ENCODE measurements around the gene ICE2. TPM values are rescaled to one million over a fixed set of nuclear protein-coding genes. Genes with fewer than 3 reads are reported as not detected.

ICE2 gene
- total RNA-seq, 1 donor from 2014 or later: 22.9 TPM

DNA sequence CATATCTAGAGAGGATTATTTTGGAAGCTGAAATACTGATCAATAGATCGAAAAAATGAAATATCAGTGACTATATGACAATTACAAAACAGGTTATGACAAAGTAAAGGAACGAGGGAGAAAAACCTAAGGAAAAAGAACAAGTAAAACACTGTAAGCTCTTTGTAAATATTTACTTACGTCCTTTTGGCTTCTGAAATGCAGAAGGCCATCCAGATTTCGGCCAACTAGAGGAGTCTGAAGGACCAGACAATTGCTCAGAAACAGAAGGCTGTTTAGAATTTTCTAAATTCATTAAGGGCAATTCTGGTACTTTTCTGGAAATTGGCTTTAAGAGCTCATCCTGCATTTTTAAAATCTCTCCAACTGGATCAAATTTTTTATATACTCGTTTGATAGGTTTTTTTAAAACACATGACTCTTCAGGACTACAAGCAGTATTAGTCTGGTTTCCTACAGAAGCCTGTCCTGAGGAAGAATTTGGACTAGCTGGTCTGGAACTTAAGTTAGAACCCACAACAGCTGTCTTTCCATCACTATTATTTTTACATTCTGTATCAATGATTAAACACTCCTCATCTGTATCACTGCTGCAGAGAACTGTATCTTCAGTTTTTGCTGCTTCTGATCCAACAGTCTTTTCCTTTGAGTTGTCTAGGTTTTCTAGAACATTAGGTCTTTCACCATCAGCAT is 30.1 kb downstream of the ICE2 start:
- Histone ChIP-seq H3K27ac (replicated peaks) (no peak overlapping the region), H3K36me3 (peaks cover 56% of the 10 kb centered on the region), H3K9me3 (replicated peaks) (no peaks in the 10 kb centered on the region), H3K4me1 (no peaks in the 10 kb centered on the region), H3K4me3 (no peak overlapping the region), H3K27me3 (ENCODE audit: low read depth) (no peaks in the 10 kb centered on the region)
- TF ChIP-seq, protein P1, sequence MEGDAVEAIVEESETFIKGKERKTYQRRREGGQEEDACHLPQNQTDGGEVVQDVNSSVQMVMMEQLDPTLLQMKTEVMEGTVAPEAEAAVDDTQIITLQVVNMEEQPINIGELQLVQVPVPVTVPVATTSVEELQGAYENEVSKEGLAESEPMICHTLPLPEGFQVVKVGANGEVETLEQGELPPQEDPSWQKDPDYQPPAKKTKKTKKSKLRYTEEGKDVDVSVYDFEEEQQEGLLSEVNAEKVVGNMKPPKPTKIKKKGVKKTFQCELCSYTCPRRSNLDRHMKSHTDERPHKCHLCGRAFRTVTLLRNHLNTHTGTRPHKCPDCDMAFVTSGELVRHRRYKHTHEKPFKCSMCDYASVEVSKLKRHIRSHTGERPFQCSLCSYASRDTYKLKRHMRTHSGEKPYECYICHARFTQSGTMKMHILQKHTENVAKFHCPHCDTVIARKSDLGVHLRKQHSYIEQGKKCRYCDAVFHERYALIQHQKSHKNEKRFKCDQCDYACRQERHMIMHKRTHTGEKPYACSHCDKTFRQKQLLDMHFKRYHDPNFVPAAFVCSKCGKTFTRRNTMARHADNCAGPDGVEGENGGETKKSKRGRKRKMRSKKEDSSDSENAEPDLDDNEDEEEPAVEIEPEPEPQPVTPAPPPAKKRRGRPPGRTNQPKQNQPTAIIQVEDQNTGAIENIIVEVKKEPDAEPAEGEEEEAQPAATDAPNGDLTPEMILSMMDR (IDR thresholded peaks at IDR 0.05; ENCODE audit: borderline replicate concordance): no peak
- intact Hi-C loops (cut with micrococcal nuclease): loop anchor here (10.0 kb wide), 1 partner anchor 94 kb away; no protein-coding TSS in a partner anchor
- DNase-seq: no peak

DNA sequence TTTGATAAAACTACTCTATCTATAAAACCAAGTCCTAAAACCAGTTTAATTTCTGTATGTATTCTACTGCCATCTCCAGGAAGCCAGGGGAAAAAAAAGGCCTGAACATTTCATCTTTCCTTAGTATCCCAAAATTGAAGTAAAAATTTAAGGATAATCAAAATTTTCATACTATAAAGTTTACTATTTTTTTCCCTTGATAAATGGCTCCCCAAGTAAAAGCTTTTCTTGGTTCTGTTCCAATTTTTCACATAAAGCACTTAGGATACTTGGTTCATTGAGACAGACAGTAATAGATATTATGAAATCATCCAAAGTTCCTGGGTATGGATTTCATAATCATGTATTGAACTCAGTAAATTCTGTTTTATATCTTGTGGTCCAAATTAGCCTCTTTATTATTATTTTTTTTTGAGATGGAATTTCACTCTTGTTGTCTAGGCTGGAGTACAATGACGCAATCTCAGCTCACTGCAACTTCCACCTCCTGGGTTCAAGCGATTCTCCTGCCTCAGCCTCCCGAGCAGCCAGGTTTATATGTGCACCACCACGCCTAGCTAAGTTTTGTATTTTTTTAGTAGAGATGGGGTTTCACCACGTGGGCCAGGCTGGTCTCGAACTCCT is 34.5 kb downstream of the ICE2 start:
- peaks cover 49% of the 10 kb centered on the region for H3K36me3 ChIP-seq
- no peak overlapping the region for H3K4me3 ChIP-seq

DNA sequence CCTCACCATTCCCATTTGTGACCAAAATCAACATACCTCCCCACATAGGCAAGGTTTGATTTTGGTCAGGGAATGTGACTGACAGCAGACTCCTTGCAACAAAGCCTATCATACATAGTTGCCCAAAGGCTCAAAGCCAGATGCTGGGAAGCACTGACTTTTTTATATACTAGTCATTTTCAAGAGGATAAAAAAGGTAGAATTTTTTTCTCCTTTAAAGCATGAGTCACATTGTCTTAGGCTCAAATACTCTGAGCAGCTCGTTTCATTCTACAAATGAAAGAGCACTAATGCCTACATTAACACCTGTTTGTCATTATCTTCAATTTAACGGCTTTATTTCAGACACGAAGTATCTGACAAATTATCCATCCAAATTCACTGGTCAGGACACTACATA is 36.2 kb downstream of the ICE2 start:
- Histone ChIP-seq H3K4me3 (no peak overlapping the region), H3K4me1 (no peaks in the 10 kb centered on the region), H3K27ac (replicated peaks) (no peak overlapping the region), H3K27me3 (ENCODE audit: low read depth) (no peaks in the 10 kb centered on the region), H3K36me3 (peaks cover 37% of the 10 kb centered on the region), H3K9me3 (replicated peaks) (no peaks in the 10 kb centered on the region)
- TF ChIP-seq, protein P1 (IDR thresholded peaks at IDR 0.05; ENCODE audit: borderline replicate concordance): no peak
- no peak for DNase-seq
- intact Hi-C loops (cut with micrococcal nuclease): loop anchor here (10.0 kb wide), 1 partner anchor 88 kb away; no protein-coding TSS in a partner anchor

More for the DNA sequence above, 34.5 kb downstream of the ICE2 start:
- intact Hi-C loops (cut with micrococcal nuclease): loop anchor here (10.0 kb wide), 1 partner anchor 90 kb away; no protein-coding TSS in a partner anchor
- no peak for DNase-seq
- TF ChIP-seq, protein P1 (IDR thresholded peaks at IDR 0.05; ENCODE audit: borderline replicate concordance): peak; percentile 73
- Histone ChIP-seq H3K4me1 (no peaks in the 10 kb centered on the region), H3K27ac (replicated peaks) (no peak overlapping the region), H3K9me3 (replicated peaks) (no peaks in the 10 kb centered on the region), H3K27me3 (ENCODE audit: low read depth) (no peaks in the 10 kb centered on the region)

DNA sequence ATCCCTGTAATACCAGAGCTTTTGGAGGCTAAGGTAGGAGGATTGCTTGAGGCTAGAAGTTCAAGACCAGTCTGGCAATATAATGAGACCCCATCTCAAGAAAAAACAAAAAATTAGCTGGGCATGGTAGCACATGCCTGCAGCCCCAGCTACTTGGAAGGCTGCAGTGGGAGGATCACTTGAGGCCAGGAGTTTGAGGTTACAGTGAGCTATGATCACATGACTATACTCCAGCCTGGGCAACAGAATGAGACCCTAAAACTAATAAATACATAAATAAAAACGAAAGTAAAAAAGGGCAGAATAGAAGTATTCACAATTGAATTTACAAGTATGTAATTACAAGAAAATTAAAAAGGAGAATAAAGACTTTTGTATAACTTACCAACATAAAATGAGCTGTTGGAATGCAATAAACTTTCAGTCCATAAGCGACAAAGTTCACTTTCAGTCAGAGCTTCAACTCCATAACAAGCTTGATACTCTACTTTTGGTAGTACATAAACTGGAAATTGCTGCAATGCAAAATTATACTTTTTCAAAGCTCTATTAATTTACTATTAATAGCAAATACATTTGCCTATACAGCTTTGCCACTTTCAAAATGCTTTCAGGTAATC is 36.8 kb downstream of the ICE2 start:
- no peak for DNase-seq
- Histone ChIP-seq H3K27me3 (ENCODE audit: low read depth) (no peaks in the 10 kb centered on the region), H3K4me1 (no peaks in the 10 kb centered on the region), H3K27ac (replicated peaks) (no peak overlapping the region), H3K4me3 (no peak overlapping the region), H3K36me3 (peaks cover 38% of the 10 kb centered on the region), H3K9me3 (replicated peaks) (no peaks in the 10 kb centered on the region)
- TF ChIP-seq, protein P1 (IDR thresholded peaks at IDR 0.05; ENCODE audit: borderline replicate concordance): no peak
- intact Hi-C loops (cut with micrococcal nuclease): loop anchor here (10.0 kb wide), 1 partner anchor 87 kb away; no protein-coding TSS in a partner anchor

DNA sequence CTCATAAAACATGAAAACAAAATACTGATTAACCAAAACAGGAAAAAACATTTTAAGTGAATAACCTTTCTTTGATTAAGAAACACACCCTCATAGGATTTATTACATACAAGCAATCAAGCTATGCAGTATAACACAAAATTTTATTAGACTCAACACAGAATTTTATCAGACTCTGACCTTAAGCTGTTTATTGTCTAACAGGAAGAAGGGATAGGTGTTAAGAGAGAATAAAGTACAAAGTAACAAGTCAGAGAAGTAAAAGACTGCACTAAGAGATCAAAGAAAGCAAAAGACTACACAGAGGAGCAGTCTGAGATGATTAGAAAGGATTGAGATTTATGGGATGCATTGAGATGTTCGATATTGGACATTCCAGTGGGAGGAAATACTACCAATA is 37.6 kb downstream of the ICE2 start:
- Histone ChIP-seq H3K4me3 (no peak overlapping the region), H3K27ac (replicated peaks) (no peak overlapping the region), H3K27me3 (ENCODE audit: low read depth) (no peaks in the 10 kb centered on the region), H3K9me3 (replicated peaks) (no peaks in the 10 kb centered on the region), H3K36me3 (peaks cover 35% of the 10 kb centered on the region), H3K4me1 (no peaks in the 10 kb centered on the region)
- TF ChIP-seq, protein P1 (IDR thresholded peaks at IDR 0.05; ENCODE audit: borderline replicate concordance): no peak
- DNase-seq: no peak
- intact Hi-C loops (cut with micrococcal nuclease): loop anchor here (10.0 kb wide), 1 partner anchor 87 kb away; no protein-coding TSS in a partner anchor
